ENCODE data around the gene NOXA1.

NOXA1 gene

DNA sequence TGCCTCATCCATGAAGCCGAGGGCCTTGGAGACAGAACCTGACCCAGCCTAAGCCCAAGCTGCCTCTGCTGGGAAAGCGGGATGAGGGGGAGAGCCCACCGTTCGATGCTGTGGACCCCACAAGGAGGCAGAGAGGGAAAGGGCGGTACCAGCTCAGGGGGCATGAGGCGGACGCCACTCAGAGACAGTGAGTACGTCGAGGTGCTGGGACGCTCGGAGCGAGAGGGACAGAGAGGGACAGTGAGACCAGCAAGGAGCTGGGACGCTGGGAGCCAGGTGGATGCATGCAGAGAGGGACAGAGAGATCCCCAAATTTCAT is 33.8 kb upstream of the NOXA1 start:
- H3K4me3 ChIP-seq (ENCODE audit: low read depth, low read length) = no peak overlapping the region
- in situ Hi-C loops (cut with HindIII; ENCODE audit: low sequenced_read_pairs) = no loop called here

GRCh38 chr9:137390553-137391410 is 32.4 kb upstream of the NOXA1 start:
- TF ChIP-seq, protein P1, sequence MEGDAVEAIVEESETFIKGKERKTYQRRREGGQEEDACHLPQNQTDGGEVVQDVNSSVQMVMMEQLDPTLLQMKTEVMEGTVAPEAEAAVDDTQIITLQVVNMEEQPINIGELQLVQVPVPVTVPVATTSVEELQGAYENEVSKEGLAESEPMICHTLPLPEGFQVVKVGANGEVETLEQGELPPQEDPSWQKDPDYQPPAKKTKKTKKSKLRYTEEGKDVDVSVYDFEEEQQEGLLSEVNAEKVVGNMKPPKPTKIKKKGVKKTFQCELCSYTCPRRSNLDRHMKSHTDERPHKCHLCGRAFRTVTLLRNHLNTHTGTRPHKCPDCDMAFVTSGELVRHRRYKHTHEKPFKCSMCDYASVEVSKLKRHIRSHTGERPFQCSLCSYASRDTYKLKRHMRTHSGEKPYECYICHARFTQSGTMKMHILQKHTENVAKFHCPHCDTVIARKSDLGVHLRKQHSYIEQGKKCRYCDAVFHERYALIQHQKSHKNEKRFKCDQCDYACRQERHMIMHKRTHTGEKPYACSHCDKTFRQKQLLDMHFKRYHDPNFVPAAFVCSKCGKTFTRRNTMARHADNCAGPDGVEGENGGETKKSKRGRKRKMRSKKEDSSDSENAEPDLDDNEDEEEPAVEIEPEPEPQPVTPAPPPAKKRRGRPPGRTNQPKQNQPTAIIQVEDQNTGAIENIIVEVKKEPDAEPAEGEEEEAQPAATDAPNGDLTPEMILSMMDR (IDR thresholded peaks at IDR 0.05; ENCODE audit: low read depth, low read length, missing control alignments) = no peak
- in situ Hi-C loops (cut with HindIII; ENCODE audit: low sequenced_read_pairs) = no loop called here
- DNase-seq (ENCODE audit: low read depth) = no peak
- no peak overlapping the region for H3K4me3 ChIP-seq (ENCODE audit: low read depth, low read length)

More for the DNA sequence above, 33.8 kb upstream of the NOXA1 start:
- no peak for DNase-seq (ENCODE audit: low read depth)
- TF ChIP-seq, protein P1 (IDR thresholded peaks at IDR 0.05; ENCODE audit: low read depth, low read length, missing control alignments) = no peak

DNA sequence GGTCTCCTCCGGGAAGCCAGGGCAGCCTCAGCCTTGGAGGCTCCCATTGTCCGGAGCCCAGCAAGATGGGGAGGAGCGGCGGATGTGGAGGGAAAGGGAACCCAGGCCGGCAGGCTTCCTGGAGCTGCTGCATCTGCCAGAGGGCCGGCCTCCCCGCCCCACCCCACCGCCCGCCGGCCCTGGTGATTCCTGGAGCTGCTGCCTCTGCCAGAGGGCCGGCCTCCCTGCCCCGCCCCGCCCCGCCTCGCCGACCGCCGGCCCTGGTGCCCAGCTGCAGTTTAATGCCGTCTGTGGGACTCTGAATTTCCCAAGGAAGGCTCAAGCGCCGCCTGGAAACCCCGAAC is 31.8 kb upstream of the NOXA1 start:
- TF ChIP-seq, protein P1 (IDR thresholded peaks at IDR 0.05; ENCODE audit: low read depth, low read length, missing control alignments) = no peak
- DNase-seq (ENCODE audit: low read depth) = no peak
- H3K4me3 ChIP-seq (ENCODE audit: low read depth, low read length) = no peak overlapping the region
- in situ Hi-C loops (cut with HindIII; ENCODE audit: low sequenced_read_pairs) = no loop called here

DNA sequence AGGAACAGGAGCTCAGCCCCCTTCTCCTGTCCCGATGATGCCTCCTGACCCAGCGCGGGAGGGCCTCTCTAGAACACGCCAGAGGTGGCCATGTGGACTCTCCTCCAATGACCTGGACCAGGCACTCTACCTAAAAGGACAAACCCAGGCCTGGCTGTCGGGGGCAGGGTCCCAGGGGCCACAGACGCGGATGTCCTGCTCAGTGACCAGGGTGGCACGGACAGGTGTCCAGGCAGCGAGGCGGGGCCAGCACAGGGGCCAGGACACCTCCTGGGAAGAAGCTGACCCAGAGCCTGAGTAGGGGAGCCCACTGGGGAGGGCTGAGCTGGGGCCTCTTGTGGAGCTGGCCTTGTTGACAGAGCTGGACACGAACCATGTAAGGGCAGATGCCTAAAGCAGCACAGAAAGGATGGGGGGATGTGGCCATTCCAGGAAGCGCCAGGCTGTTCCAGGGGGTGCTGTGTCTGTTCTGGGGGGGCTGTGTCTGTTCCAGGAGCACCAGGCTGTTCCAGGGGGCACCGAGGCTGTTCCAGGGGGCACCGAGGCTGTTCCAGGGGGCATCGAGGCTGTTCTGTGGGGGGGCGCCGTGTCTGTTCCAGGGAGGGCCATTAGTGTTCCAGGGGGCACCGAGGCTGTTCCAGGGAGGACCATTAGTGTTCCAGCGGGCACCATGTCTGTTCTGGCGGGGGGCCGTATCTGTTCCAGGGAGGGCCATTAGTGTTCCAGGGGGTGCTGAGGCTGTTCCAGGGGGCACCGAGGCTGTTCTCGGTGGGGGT is 30.8 kb upstream of the NOXA1 start:
- in situ Hi-C loops (cut with HindIII; ENCODE audit: low sequenced_read_pairs) = no loop called here
- TF ChIP-seq, protein P1 (IDR thresholded peaks at IDR 0.05; ENCODE audit: low read depth, low read length, missing control alignments) = no peak
- no peak overlapping the region for H3K4me3 ChIP-seq (ENCODE audit: low read depth, low read length)
- no peak for DNase-seq (ENCODE audit: low read depth)

DNA sequence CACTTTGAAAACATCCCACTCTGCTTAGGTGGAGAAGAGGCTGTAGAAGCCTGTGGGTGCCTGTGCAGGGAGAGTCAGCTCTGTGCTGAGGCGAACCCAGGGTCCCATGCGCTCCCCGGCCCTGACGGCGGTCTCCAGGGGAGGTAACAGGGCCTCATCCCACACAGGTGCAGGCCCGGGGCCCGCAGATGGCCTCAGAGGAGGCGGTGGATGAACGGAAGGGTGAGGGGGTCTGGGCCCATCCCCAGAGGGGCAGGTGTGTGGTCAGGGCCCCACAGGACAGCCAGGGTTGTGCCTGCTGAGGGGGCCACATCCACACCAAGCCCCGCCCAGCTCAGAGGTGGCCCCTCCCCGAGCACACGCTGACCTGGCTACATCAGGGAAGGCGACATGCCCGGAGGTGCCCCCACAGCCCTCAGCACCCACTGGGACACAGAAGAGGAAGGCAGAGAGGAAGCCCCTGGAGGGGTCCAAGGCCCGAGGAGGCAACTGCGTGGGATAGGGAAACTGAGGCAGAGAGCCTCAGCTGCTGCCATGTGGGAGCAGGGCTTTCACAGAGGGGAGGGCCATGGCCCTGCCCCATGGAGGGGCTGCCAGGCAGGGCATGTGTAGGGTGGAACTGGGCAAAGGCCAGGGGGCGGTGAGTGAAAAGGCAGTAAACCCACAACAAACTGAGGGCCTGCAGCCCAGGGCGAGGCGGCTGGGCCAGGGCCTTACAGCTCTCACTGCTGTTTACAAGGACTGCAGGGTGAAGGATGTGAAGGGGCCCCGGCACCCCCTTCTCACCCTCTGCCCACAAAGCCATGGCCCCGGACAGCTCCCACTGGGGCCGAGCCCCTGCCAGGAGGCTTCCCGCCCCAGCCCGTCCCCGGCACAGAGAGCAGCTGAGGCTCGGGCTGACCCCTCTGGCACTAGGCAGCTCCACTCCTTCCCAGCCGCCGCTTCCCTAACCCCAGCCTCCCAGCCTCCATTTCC is 29.7 kb upstream of the NOXA1 start:
- H3K4me3 ChIP-seq (ENCODE audit: low read depth, low read length) = no peak overlapping the region
- TF ChIP-seq, protein P1 (IDR thresholded peaks at IDR 0.05; ENCODE audit: low read depth, low read length, missing control alignments) = no peak
- in situ Hi-C loops (cut with HindIII; ENCODE audit: low sequenced_read_pairs) = no loop called here
- no peak for DNase-seq (ENCODE audit: low read depth)

All from astrocyte of the cerebellum (primary cell).